GM12892 (cell line): Measurements from ENCODE around the gene AZU1.
"Not testable (repeated sequence)": the region's sequence is repeated elsewhere in the genome, so short reads cannot be mapped to it uniquely, and the experiment has no call there.

Source experiments
- DNase-seq: peaks from one replicate; pipeline ENCODE4 v3.0.0; 2011; ENCODE audit not compliant: insufficient read length
- FAIRE-seq: peaks from 2 replicates; lab custom pipeline; 2011; peaks lifted over from hg19 to GRCh38; lab: Jason Lieb, UNC
- POLR2A ChIP-seq: IDR thresholded peaks from 2 replicates; pipeline ENCODE4 v1.6.1; 2011; ENCODE audit warnings: low read depth, low read length, control low read depth
- POLR2AphosphoS5 ChIP-seq: IDR thresholded peaks from 2 replicates; pipeline ENCODE4 v1.6.1; 2011; ENCODE audit warnings: low read depth, low read length, control low read depth
- TAF1 ChIP-seq: IDR thresholded peaks from 2 replicates; pipeline ENCODE4 v1.6.1; 2011; ENCODE audit warnings: low read depth, mild to moderate bottlenecking, control low read depth, low read length, borderline replicate concordance

The AZU1 gene

DNA sequence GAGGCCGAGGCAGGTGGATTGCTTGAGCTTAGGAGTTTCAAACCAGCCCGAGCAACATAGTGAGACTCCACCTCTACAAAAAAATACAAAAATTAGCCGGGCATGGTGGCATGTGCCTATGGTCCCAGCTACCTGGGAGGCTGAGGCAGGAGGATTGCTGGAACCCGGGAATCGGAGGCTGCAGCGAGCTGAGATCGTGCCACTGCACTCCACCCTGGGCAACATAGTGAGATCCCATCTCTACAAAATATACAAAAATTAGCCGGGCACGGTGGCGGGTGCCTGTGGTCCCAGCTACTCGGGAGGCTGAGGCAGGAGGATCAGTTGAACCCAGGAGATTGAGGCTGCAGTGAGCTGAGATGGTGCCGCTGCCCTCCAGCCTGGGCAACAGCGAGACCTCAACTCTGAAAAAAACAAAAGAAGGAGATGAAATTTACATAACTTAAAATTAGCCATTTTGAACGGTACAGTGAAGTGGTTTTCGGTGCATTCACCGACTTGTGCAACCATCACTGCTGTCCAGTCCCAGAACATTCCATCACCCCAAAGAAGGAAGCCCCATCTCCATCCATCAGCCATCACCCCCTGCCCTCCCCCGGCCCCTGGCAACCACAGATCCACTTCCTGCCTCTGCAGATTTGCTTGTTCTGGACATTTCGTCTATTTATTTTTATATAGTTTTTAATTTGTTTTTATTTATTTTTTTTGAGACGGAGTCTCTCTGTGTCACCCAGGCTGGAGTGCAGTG lies 1.6 kb upstream of the AZU1 start:
- no peak for FAIRE-seq
- TF ChIP-seq POLR2AphosphoS5 (no peak), TAF1 (no peak), POLR2A (no peak)
- DNase-seq = no peak

DNA sequence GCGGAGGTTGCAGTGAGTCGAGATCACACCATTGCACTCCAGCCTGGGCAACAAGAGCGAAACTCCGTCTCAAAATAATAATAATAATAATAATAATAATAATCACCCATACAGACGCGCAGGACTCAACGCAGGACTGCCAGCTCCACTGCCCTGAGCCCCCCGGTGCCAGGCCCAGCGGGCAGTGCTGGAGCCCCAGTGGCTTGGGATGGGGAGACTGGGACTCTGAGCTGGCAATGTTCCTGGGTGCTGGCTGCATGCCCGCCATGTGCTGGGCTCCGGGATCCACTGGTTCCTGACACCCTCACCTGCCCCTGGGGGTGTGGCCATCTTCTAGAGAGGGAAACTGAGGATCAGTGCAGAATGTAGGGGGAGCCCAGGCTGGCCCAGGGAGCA lies 325 bp upstream of the AZU1 start:
- TF ChIP-seq POLR2A = no peak
- TF ChIP-seq TAF1 = no peak
- no peak for TF ChIP-seq POLR2AphosphoS5
- DNase-seq = no peak
- no peak for FAIRE-seq

- DNase-seq (no peak), FAIRE-seq (no peak)
- TF ChIP-seq TAF1 (no peak), POLR2A (no peak), POLR2AphosphoS5 (no peak)
These were observed 1.6 kb downstream of the AZU1 start for GRCh38 chr19:829129-829758.

GRCh38 chr19:831407-832369 lies 4.1 kb downstream of the AZU1 start:
- no peak for DNase-seq
- FAIRE-seq = no peak
- TF ChIP-seq POLR2AphosphoS5 (no peak), POLR2A (no peak)

GRCh38 chr19:834216-834615 lies 6.6 kb downstream of the AZU1 start:
- DNase-seq (no peak), FAIRE-seq (no peak)
- no peak for TF ChIP-seq POLR2AphosphoS5
- no peak for TF ChIP-seq TAF1
- TF ChIP-seq POLR2A = no peak

DNA sequence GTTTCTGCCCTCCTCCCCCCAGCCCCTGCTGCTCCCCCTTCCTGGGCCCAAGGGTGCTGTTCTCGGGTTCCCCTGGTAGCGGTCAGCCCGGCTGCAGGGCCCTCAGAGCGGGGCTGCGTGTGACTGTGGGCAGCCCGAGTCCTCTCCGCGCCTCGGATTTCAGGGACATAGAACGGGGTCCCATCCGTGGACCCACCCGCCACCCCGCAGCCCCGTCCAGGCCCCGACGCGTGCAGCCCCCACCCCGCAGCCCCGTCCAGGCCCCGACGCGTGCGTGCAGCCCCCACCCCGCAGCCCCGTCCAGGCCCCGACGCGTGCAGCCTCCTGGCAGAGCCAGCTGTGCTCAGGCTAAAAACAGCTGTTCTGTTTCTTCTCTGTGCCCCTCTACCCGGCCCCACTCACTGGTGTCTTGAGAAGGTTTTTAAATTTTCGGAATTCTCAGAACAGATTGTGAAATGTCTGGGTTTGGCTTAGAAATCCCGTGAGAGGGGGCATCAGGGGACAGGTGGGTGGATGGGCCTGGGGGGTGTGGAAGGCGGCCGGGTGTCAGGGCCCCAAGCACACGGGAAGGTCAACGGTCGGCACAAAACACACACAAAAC lies 7.7 kb downstream of the AZU1 start:
- FAIRE-seq (no peak), DNase-seq (no peak)
- TF ChIP-seq TAF1 = no peak
- TF ChIP-seq POLR2A = no peak
- no peak for TF ChIP-seq POLR2AphosphoS5

DNA sequence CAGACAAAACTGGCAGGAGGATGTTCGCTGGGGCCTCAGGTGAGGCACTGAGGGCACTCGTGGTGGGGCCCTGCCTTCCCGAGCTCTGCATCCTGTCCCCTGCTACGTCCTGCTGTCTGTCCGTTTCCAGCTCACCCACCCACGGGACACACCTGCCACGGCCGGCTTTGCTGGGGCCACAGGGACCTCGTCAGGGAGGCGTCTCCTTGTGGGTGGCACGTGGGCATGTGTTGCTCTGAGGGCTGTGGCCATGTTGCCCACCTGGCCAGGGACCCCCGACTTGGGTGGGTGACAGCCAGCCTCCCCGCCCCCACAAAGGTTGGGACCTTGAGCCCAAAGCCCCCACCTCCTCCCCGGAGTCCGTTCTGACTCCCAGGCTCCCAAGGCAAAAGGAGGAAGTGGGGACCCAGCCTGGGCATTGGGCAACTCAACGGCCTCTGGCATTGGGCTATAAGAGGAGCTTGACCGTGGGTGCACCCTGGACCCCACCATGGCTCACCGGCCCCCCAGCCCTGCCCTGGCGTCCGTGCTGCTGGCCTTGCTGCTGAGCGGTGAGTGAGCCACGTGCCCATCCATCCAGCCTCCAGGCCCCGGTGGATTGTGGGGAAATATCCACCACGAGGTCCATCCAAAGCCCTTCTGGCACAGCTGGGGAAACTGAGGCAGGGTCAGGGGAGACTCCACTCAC lies 13.0 kb downstream of the AZU1 start, which contains the start of gene PRTN3:
Gene PRTN3, plus strand, starts transcription at position 481 of the 688 bp plus-strand sequence. Its CDS starts 10 bp downstream, at position 491.
- FAIRE-seq (no peak), DNase-seq (no peak)
- TF ChIP-seq TAF1 (no peak), POLR2A (no peak), POLR2AphosphoS5 (no peak)

GRCh38 chr19:842802-843179 lies 15.2 kb downstream of the AZU1 start:
- not testable (repeated sequence) for DNase-seq

DNA sequence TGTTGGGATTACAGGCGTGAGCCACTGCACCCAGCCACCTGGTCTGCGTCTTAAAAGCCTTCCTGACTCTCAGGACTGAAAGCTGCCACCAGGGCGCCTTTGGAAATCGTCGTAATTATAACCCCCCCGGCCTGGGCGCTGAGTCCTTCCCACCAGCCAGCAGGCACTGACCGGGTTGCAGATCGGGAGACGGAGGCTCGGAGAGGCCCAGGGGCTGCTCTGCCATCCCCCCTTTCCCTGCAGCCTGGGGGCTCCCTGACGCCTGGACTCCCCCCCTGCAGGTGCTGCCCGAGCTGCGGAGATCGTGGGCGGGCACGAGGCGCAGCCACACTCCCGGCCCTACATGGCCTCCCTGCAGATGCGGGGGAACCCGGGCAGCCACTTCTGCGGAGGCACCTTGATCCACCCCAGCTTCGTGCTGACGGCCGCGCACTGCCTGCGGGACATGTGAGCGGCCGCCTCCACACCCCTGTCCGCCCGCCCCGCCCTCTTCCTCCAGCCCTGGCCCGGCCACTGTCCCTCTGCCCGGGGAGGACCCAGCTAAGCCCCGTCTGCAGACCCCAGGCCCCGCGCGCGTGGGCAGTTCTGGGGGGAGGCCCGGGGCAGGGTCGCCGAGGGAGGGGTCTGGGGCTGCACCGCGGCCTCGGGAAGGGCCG lies 15.7 kb downstream of the AZU1 start:
- TF ChIP-seq POLR2AphosphoS5 (no peak), TAF1 (no peak), POLR2A (no peak)
- no peak for DNase-seq
- FAIRE-seq = no peak

More at GRCh38 chr19:842802-843179, 15.2 kb downstream of the AZU1 start:
- not testable (repeated sequence) for FAIRE-seq

- TF ChIP-seq POLR2A (no peak), TAF1 (no peak), POLR2AphosphoS5 (no peak)
- DNase-seq (no peak), FAIRE-seq (no peak)
These were observed 16.4 kb downstream of the AZU1 start for GRCh38 chr19:843836-844545.
